ENCODE results near the gene CEPT1.
A peak's percentile ranks its signal among the peaks of the same experiment; 100 is the strongest.

The CEPT1 gene

GRCh38 chr1:111205714-111206050, 65.7 kb downstream of the CEPT1 start:
- no peaks in the 10 kb centered on the region for H3K9me3 ChIP-seq (ENCODE audit: control insufficient read depth, insufficient read depth, low read length)
- H3K27me3 ChIP-seq (ENCODE audit: control insufficient read depth, low read length), result no peaks in the 10 kb centered on the region
- peaks cover 31% of the 10 kb centered on the region for H3K79me2 ChIP-seq (ENCODE audit: control insufficient read depth, low read length)
- peaks cover 81% of the 10 kb centered on the region for H3K4me1 ChIP-seq (ENCODE audit: control insufficient read depth, low read length)
- no peaks in the 10 kb centered on the region for H4K20me1 ChIP-seq (ENCODE audit: control insufficient read depth, insufficient read depth, low read depth, low read length)
- H3K4me2 ChIP-seq (ENCODE audit: low read length), result peak overlapping the region; percentile 97
- TF ChIP-seq EZH2phosphoT487 (IDR thresholded peaks at IDR 0.05; ENCODE audit: borderline replicate concordance, low read length) (no peak), CTCF (IDR thresholded peaks at IDR 0.05; ENCODE audit: low read depth, low read length, poor library complexity, severe bottlenecking) (no peak)
- peak overlapping the region; percentile 83 for H3K4me3 ChIP-seq (ENCODE audit: low read length)
- peak overlapping the region; percentile 92 for H3K27ac ChIP-seq (ENCODE audit: low read depth, low read length)
- H3K9me2 ChIP-seq (replicated peaks; ENCODE audit: control insufficient read depth, low read length), result no peaks in the 10 kb centered on the region
- peaks cover 32% of the 10 kb centered on the region for H3F3A ChIP-seq (ENCODE audit: control insufficient read depth, insufficient read depth)
- H3K36me3 ChIP-seq (ENCODE audit: control insufficient read depth, low read length), result peaks cover 24% of the 10 kb centered on the region

- Histone ChIP-seq H3K4me2 (ENCODE audit: low read length) (no peak overlapping the region), H3K79me2 (ENCODE audit: control insufficient read depth, low read length) (no peaks in the 10 kb centered on the region), H3F3A (ENCODE audit: control insufficient read depth, insufficient read depth) (peaks cover 47% of the 10 kb centered on the region), H3K9me3 (ENCODE audit: control insufficient read depth, insufficient read depth, low read length) (no peaks in the 10 kb centered on the region), H3K27ac (ENCODE audit: low read depth, low read length) (no peak overlapping the region), H3K4me3 (ENCODE audit: low read length) (no peak overlapping the region), H3K4me1 (ENCODE audit: control insufficient read depth, low read length) (peaks cover 72% of the 10 kb centered on the region), H3K9me2 (replicated peaks; ENCODE audit: control insufficient read depth, low read length) (no peaks in the 10 kb centered on the region), H3K27me3 (ENCODE audit: control insufficient read depth, low read length) (no peaks in the 10 kb centered on the region), H3K36me3 (ENCODE audit: control insufficient read depth, low read length) (no peaks in the 10 kb centered on the region), H4K20me1 (ENCODE audit: control insufficient read depth, insufficient read depth, low read depth, low read length) (no peaks in the 10 kb centered on the region)
- TF ChIP-seq CTCF (IDR thresholded peaks at IDR 0.05; ENCODE audit: low read depth, low read length, poor library complexity, severe bottlenecking) (no peak), EZH2phosphoT487 (IDR thresholded peaks at IDR 0.05; ENCODE audit: borderline replicate concordance, low read length) (no peak)
These were observed 68.9 kb downstream of the CEPT1 start for GRCh38 chr1:111208921-111209320.

- TF ChIP-seq EZH2phosphoT487 (IDR thresholded peaks at IDR 0.05; ENCODE audit: borderline replicate concordance, low read length) (no peak), CTCF (IDR thresholded peaks at IDR 0.05; ENCODE audit: low read depth, low read length, poor library complexity, severe bottlenecking) (no peak)
- no peaks in the 10 kb centered on the region for H3K36me3 ChIP-seq (ENCODE audit: control insufficient read depth, low read length)
- no peaks in the 10 kb centered on the region for H3K9me3 ChIP-seq (ENCODE audit: control insufficient read depth, insufficient read depth, low read length)
- no peaks in the 10 kb centered on the region for H3K79me2 ChIP-seq (ENCODE audit: control insufficient read depth, low read length)
- H3F3A ChIP-seq (ENCODE audit: control insufficient read depth, insufficient read depth), result peaks cover 53% of the 10 kb centered on the region
- no peaks in the 10 kb centered on the region for H3K9me2 ChIP-seq (replicated peaks; ENCODE audit: control insufficient read depth, low read length)
- no peaks in the 10 kb centered on the region for H3K27me3 ChIP-seq (ENCODE audit: control insufficient read depth, low read length)
- H3K4me3 ChIP-seq (ENCODE audit: low read length), result no peak overlapping the region
- H3K27ac ChIP-seq (ENCODE audit: low read depth, low read length), result no peak overlapping the region
- H3K4me2 ChIP-seq (ENCODE audit: low read length), result no peak overlapping the region
- H3K4me1 ChIP-seq (ENCODE audit: control insufficient read depth, low read length), result peaks cover 72% of the 10 kb centered on the region
- no peaks in the 10 kb centered on the region for H4K20me1 ChIP-seq (ENCODE audit: control insufficient read depth, insufficient read depth, low read depth, low read length)
These were observed 69.6 kb downstream of the CEPT1 start for GRCh38 chr1:111209622-111210021.

GRCh38 chr1:111211921-111212320, 71.9 kb downstream of the CEPT1 start:
- Histone ChIP-seq H3K4me3 (ENCODE audit: low read length) (no peak overlapping the region), H3K27ac (ENCODE audit: low read depth, low read length) (0 out of 2 replicates have a peak overlapping the region, but pooled peaks have one; percentile 10), H3K79me2 (ENCODE audit: control insufficient read depth, low read length) (no peaks in the 10 kb centered on the region), H3K4me2 (ENCODE audit: low read length) (no peak overlapping the region), H3K9me3 (ENCODE audit: control insufficient read depth, insufficient read depth, low read length) (no peaks in the 10 kb centered on the region), H3K36me3 (ENCODE audit: control insufficient read depth, low read length) (peaks cover 7% of the 10 kb centered on the region), H3K27me3 (ENCODE audit: control insufficient read depth, low read length) (no peaks in the 10 kb centered on the region), H4K20me1 (ENCODE audit: control insufficient read depth, insufficient read depth, low read depth, low read length) (no peaks in the 10 kb centered on the region), H3K4me1 (ENCODE audit: control insufficient read depth, low read length) (peaks cover 72% of the 10 kb centered on the region), H3F3A (ENCODE audit: control insufficient read depth, insufficient read depth) (peaks cover 59% of the 10 kb centered on the region), H3K9me2 (replicated peaks; ENCODE audit: control insufficient read depth, low read length) (no peaks in the 10 kb centered on the region)
- TF ChIP-seq EZH2phosphoT487 (IDR thresholded peaks at IDR 0.05; ENCODE audit: borderline replicate concordance, low read length), result no peak
- no peak for TF ChIP-seq CTCF (IDR thresholded peaks at IDR 0.05; ENCODE audit: low read depth, low read length, poor library complexity, severe bottlenecking)
